Hepatocyte (in vitro differentiated cells): ENCODE measurements around the gene HOXB6. TPM values are rescaled to one million over a fixed set of nuclear protein-coding genes. Genes with fewer than 3 reads are reported as not detected.

Experiments used
- DNase-seq: peaks from one replicate; pipeline ENCODE4 v3.0.0-alpha.2; 2016; ENCODE audit warnings: low spot score
- H2AFZ ChIP-seq: fragments of 200-600 bp; sonication (generic); 2 replicates; pipeline ENCODE4 v1.6.0; 2016; ENCODE audit warnings: antibody characterized with exemption, mild to moderate bottlenecking
- H3K27ac ChIP-seq: fragments of 200-600 bp; sonication (generic); 2 replicates; pipeline ENCODE4 v1.5.1; 2016; ENCODE audit warnings: mild to moderate bottlenecking
- H3K27me3 ChIP-seq: fragments of 200-600 bp; sonication (generic); 2 replicates; pipeline ENCODE4 v1.6.1; 2016
- H3K36me3 ChIP-seq: fragments of 200-600 bp; sonication (generic); replicated peaks from 2 replicates; pipeline ENCODE4 v1.5.1; 2016; ENCODE audit warnings: low read depth; ENCODE audit not compliant: insufficient read depth
- H3K4me1 ChIP-seq: fragments of 200-600 bp; sonication (generic); 2 replicates; pipeline ENCODE4 v1.5.1; 2016; ENCODE audit warnings: mild to moderate bottlenecking, moderate library complexity; ENCODE audit not compliant: insufficient read depth
- H3K4me2 ChIP-seq: fragments of 200-600 bp; sonication (generic); 2 replicates; pipeline ENCODE4 v1.6.0; 2016
- H3K4me3 ChIP-seq: fragments of 200-600 bp; sonication (generic); 2 replicates; pipeline ENCODE4 v1.5.1; 2016; ENCODE audit warnings: mild to moderate bottlenecking
- H3K79me2 ChIP-seq: fragments of 200-600 bp; sonication (generic); 2 replicates; pipeline ENCODE4 v1.6.0; 2017; ENCODE audit warnings: mild to moderate bottlenecking
- H3K9me2 ChIP-seq: fragments of 200-600 bp; sonication (generic); replicated peaks from 2 replicates; pipeline ENCODE4 v1.6.0; 2017; ENCODE audit warnings: mild to moderate bottlenecking; ENCODE audit not compliant: insufficient read depth
- H3K9me3 ChIP-seq: fragments of 200-600 bp; sonication (generic); 2 replicates; pipeline ENCODE4 v1.5.1; 2016; ENCODE audit warnings: low read depth, mild to moderate bottlenecking
- H4K20me1 ChIP-seq: fragments of 200-600 bp; sonication (generic); 2 replicates; pipeline ENCODE4 v1.6.0; 2016; ENCODE audit warnings: mild to moderate bottlenecking; ENCODE audit not compliant: insufficient read depth, poor library complexity, severe bottlenecking
- EZH2 ChIP-seq: fragments of 200-600 bp; sonication (generic); IDR thresholded peaks from 2 replicates; pipeline ENCODE4 v1.6.1; 2016; ENCODE audit warnings: antibody characterized with exemption, mild to moderate bottlenecking, borderline replicate concordance
- EZH2phosphoT487 ChIP-seq: fragments of 200-600 bp; sonication (generic); IDR thresholded peaks from one replicate; pipeline ENCODE4 v1.6.1; 2018; ENCODE audit warnings: antibody characterized with exemption, mild to moderate bottlenecking, low read depth, moderate library complexity; ENCODE audit not compliant: unreplicated experiment, severe bottlenecking
- WGBS: methylation state at CpG from one replicate; pipeline ENCODE4 v1.1.6; 2016; ENCODE audit warnings: low lambda C conversion rate; ENCODE audit errors: missing lambda C conversion rate; 5-methylcytosine and 5-hydroxymethylcytosine counted together
- polyA plus RNA-seq: library from polyadenylated mRNA; unstranded; fragments of >200 nt; fragmentation: Nextera tagmentation; extraction: Ambion mirVana; gene quantifications from 2 replicates; pipeline ENCODE4 v1.2.1, GENCODE V29; 2016
- total RNA-seq: library from RNA; depleted of rRNA; stranded (reverse); fragments of >200 nt; gene quantifications from 2 replicates; pipeline ENCODE4 v1.2.3, GENCODE V29; 2014
- TF ChIP-seq, protein P1 (sequence below): fragments of 200-600 bp; sonication (generic); IDR thresholded peaks from 2 replicates; pipeline ENCODE4 v1.5.1; 2016; ENCODE audit warnings: antibody characterized with exemption, mild to moderate bottlenecking; ENCODE audit not compliant: poor library complexity

HOXB6 gene
- total and polyA plus RNA-seq, 2 experiments from 2014 or later, result 4.8 to 7.7 TPM

DNA sequence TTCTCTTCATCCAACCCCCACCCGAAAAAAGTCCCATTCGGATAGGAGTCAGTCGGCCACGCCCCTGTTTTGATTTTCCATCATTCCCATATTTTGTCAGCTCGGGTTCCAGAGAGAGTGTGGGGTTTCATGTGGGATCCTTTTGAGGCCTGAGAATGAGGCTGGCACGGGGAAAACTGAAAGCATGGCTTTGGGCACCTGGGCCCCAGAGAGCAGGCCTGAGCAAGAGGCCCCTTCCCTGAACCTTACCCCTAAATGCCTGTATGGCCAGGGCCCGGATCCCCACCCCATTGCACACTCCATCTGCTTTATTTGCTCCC, 22.1 kb downstream of the HOXB6 start:
- peak overlapping the region; percentile 39 for H3K4me3 ChIP-seq
- H3K27ac ChIP-seq, result peak overlapping the region; percentile 80
- no peak for DNase-seq
- WGBS, result 34% methylated on average over 7 of the region's 7 CpGs
- peaks cover 38% of the 10 kb centered on the region for H3K79me2 ChIP-seq
- H3K27me3 ChIP-seq, result peaks cover 87% of the 10 kb centered on the region
- no peak overlapping the region for H2AFZ ChIP-seq
- no peaks in the 10 kb centered on the region for H3K9me3 ChIP-seq
- TF ChIP-seq EZH2phosphoT487 (no peak), EZH2 (no peak)
- TF ChIP-seq, protein P1, sequence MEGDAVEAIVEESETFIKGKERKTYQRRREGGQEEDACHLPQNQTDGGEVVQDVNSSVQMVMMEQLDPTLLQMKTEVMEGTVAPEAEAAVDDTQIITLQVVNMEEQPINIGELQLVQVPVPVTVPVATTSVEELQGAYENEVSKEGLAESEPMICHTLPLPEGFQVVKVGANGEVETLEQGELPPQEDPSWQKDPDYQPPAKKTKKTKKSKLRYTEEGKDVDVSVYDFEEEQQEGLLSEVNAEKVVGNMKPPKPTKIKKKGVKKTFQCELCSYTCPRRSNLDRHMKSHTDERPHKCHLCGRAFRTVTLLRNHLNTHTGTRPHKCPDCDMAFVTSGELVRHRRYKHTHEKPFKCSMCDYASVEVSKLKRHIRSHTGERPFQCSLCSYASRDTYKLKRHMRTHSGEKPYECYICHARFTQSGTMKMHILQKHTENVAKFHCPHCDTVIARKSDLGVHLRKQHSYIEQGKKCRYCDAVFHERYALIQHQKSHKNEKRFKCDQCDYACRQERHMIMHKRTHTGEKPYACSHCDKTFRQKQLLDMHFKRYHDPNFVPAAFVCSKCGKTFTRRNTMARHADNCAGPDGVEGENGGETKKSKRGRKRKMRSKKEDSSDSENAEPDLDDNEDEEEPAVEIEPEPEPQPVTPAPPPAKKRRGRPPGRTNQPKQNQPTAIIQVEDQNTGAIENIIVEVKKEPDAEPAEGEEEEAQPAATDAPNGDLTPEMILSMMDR, result no peak
- no peaks in the 10 kb centered on the region for H3K36me3 ChIP-seq
- H3K4me1 ChIP-seq, result peaks cover 18% of the 10 kb centered on the region
- peak overlapping the region; percentile 91 for H3K4me2 ChIP-seq
- no peaks in the 10 kb centered on the region for H4K20me1 ChIP-seq
- no peaks in the 10 kb centered on the region for H3K9me2 ChIP-seq

DNA sequence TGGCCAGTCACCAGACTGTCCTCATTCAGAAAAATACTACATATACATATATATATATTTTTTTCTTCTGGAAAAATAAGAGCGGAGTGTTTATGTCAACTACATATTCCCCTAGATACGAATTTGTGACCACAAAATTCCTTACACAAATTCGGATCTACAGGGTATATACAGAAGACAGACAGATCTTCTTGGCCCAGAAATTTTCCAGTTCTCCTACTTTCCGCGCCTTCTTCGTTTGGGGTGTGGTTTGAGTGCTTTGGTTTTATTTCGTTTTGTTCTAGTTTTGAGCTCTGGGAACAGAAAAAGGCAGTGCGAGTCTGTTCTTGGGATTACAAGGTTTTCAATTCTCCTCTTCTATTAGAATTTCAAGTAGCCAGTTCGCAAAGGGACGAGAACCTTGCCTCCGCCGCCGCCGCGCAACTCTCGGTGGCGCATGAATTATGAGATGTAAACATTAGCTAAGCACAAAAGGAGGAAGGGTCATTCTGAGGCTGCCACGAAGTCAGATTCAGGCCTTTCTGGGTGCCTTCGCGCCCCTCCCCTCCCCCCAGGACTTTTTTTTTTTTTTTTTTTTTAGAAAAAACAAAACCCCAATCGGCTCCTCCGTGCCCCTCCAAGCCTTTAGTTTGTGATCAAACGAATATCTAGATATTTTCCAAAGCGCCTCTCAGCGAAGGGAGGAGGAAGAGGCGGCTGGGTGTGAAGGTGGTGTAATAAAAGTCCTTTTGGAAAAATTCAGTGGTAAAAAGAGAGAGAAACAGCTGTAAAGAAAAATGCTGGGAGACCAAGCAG, 24.8 kb downstream of the HOXB6 start:
- Histone ChIP-seq H3K36me3 (no peaks in the 10 kb centered on the region), H3K27ac (peak overlapping the region; percentile 80), H3K4me3 (peak overlapping the region; percentile 5), H3K4me2 (peak overlapping the region; percentile 91), H2AFZ (no peak overlapping the region), H3K79me2 (peaks cover 25% of the 10 kb centered on the region), H3K9me2 (no peaks in the 10 kb centered on the region), H3K9me3 (no peaks in the 10 kb centered on the region), H3K27me3 (peaks cover 88% of the 10 kb centered on the region), H4K20me1 (no peaks in the 10 kb centered on the region), H3K4me1 (peaks cover 18% of the 10 kb centered on the region)
- 14% methylated on average over 26 of the region's 26 CpGs for WGBS
- no peak for DNase-seq
- TF ChIP-seq EZH2phosphoT487, result peak; percentile 86
- TF ChIP-seq, protein P1, result no peak

DNA sequence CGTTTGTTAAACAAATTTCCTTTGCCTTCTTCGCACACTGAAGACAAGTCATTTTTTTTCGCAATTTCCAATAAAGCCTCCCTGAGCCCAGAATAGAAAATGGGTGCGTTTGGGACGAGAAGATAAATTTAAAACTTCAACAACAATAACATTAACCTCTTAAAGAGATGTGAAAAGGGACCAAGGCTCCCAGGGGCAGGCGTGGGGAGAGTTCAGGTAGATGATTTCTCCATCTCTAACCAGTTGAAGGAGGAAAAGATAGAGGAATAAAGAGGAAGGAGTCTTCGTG, 25.4 kb downstream of the HOXB6 start:
- Histone ChIP-seq H3K27ac (peak overlapping the region; percentile 80), H3K9me2 (no peaks in the 10 kb centered on the region), H3K36me3 (no peaks in the 10 kb centered on the region), H4K20me1 (no peaks in the 10 kb centered on the region), H3K4me1 (peaks cover 18% of the 10 kb centered on the region), H3K27me3 (peaks cover 92% of the 10 kb centered on the region), H3K4me3 (no peak overlapping the region), H3K4me2 (peak overlapping the region; percentile 91), H3K9me3 (no peaks in the 10 kb centered on the region), H3K79me2 (peaks cover 25% of the 10 kb centered on the region), H2AFZ (no peak overlapping the region)
- TF ChIP-seq EZH2phosphoT487 (no peak), EZH2 (peak; percentile 15)
- TF ChIP-seq, protein P1, result no peak
- WGBS, result 22% methylated on average over 7 of the region's 7 CpGs
- DNase-seq, result no peak
